ENCODE results near the gene TSKS. TPM values are rescaled to one million over a fixed set of nuclear protein-coding genes. Genes with fewer than 3 reads are reported as not detected.

The TSKS gene
- total RNA-seq, 1 experiment from 2014 or later = 0.28 TPM

GRCh38 chr19:49807904-49808675 is 45.0 kb upstream of the TSKS start:
- WGBS (ENCODE audit: extremely low coverage, insufficient read length, low lambda C conversion rate) = no CpG with 5 or more reads among the region's 20 CpGs
- peaks cover 18 to 37% (median 35%) of the 10 kb centered on the region in 3 experiments; a peak in 6 of 7 replicates for H3K36me3 Mint-ChIP-seq (ENCODE audit: insufficient read depth in 1 of 3, low read depth in 3 of 3)
- peak overlapping the region in 1 of 2 experiments; percentile 83; a peak in 3 of 5 replicates for H3K4me3 Mint-ChIP-seq
- Histone ChIP-seq H2BK12ac (ENCODE audit: insufficient read length, low read depth, low read length) (no peak overlapping the region), H2BK120ac (ENCODE audit: low read depth, low read length, poor library complexity, severe bottlenecking) (no peak overlapping the region), H3K4ac (ENCODE audit: low read depth, low read length) (no peak overlapping the region), H3K23me2 (ENCODE audit: insufficient read length, low read depth, low read length, poor library complexity, severe bottlenecking) (peaks cover 13% of the 10 kb centered on the region), H3K18ac (ENCODE audit: insufficient read length, low read depth, low read length) (peak overlapping the region; percentile 73), H2BK15ac (ENCODE audit: low read depth, low read length) (no peak overlapping the region), H3K4me1 (ENCODE audit: insufficient read depth, low read length) (peaks cover 3% of the 10 kb centered on the region), H2AK5ac (ENCODE audit: insufficient read length, low read length) (no peak overlapping the region), H2AFZ (ENCODE audit: low read length) (no peak overlapping the region), H3K79me1 (ENCODE audit: insufficient read depth, low read depth, low read length, poor library complexity, severe bottlenecking) (no peaks in the 10 kb centered on the region), H3K4me2 (ENCODE audit: insufficient read depth, insufficient read length, low read length) (peak overlapping the region; percentile 22), H3T11ph (ENCODE audit: low read length) (no peak overlapping the region), H3K9me3 (ENCODE audit: control insufficient read depth, low read depth, low read length) (no peaks in the 10 kb centered on the region), H3K79me2 (ENCODE audit: insufficient read depth, low read length) (no peaks in the 10 kb centered on the region), H3K23ac (ENCODE audit: insufficient read length, low read depth, low read length) (no peak overlapping the region), H3K56ac (ENCODE audit: insufficient read length, low read depth, low read length) (no peak overlapping the region), H3K27me3 (ENCODE audit: insufficient read depth, low read length) (no peaks in the 10 kb centered on the region), H2BK20ac (ENCODE audit: low read depth, low read length, poor library complexity, severe bottlenecking) (no peak overlapping the region), H4K5ac (ENCODE audit: insufficient read length, low read depth, low read length) (no peak overlapping the region), H4K20me1 (ENCODE audit: control insufficient read depth, insufficient read depth, insufficient read length) (no peaks in the 10 kb centered on the region), H3K14ac (ENCODE audit: insufficient read depth, low read length) (no peak overlapping the region), H2BK5ac (ENCODE audit: insufficient read length, low read length) (no peak overlapping the region), H4K91ac (ENCODE audit: insufficient read length, low read depth, low read length) (no peak overlapping the region), H4K8ac (replicated peaks; ENCODE audit: insufficient read length, low read depth, low read length) (no peak overlapping the region), H3K9ac (ENCODE audit: extremely low read depth, insufficient read length, low read length) (peak overlapping the region; percentile 28), H3K27ac (ENCODE audit: insufficient read length, low read depth, low read length) (no peak overlapping the region)
- no peak overlapping the region for H3K27ac Mint-ChIP-seq
- TF ChIP-seq CTCF (conservative IDR thresholded peaks at IDR 0.05) = no peak
- DNase-seq = no peak
- H3K4me1 Mint-ChIP-seq = peaks cover 16 to 36% of the 10 kb centered on the region in 2 experiments
- no peaks in the 10 kb centered on the region; a peak in 2 of 5 replicates for H3K9me3 Mint-ChIP-seq
- peaks cover 7% of the 10 kb centered on the region for H3K27me3 Mint-ChIP-seq (ENCODE audit: low read depth)

Measured in H9 (cell line).